ENCODE measurements around the gene IFI27. TPM values are rescaled to one million over a fixed set of nuclear protein-coding genes. Genes with fewer than 3 reads are reported as not detected.

Gene IFI27
- total RNA-seq, 1 donor from 2014 or later = 209 TPM

- intact Hi-C loops (cut with DNase I) = no loop called here
- H3K27ac ChIP-seq = no peak overlapping the region
- no peak for TF ChIP-seq CTCF (IDR thresholded peaks at IDR 0.05)
- no peak for DNase-seq (ENCODE audit: low spot score in 2 of 2)
- H3K4me3 ChIP-seq = no peak overlapping the region
- H3K4me1 ChIP-seq = no peaks in the 10 kb centered on the region
- H3K36me3 ChIP-seq = no peaks in the 10 kb centered on the region
- no peaks in the 10 kb centered on the region for H3K9me3 ChIP-seq
- H3K27me3 ChIP-seq = no peaks in the 10 kb centered on the region
These were observed 22.6 kb upstream of the IFI27 start for GRCh38 chr14:94087891-94088290.

DNA sequence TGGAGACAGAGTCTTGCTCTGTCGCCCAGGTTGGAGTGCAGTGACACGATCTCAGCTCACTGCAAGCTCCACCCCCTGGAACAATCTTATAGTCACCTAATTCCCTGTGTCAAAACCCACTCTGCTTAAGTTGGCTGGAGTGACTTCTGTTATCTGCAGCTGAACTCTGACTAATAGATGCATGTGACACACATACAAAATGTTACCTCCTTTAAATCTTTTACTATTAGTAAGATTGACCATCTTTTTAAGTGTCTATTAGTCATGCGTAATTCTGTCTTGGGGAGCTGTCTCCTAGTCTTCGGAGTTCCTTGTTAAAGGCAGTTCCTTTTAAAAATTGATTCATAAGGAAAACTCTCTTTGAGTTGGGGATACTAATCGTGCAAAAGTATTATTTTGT is 22.0 kb upstream of the IFI27 start:
- intact Hi-C loops (cut with DNase I) = no loop called here
- H3K4me1 ChIP-seq = no peaks in the 10 kb centered on the region
- H3K27me3 ChIP-seq = no peaks in the 10 kb centered on the region
- no peak for DNase-seq (ENCODE audit: low spot score in 2 of 2)
- no peak for TF ChIP-seq CTCF (IDR thresholded peaks at IDR 0.05)
- H3K9me3 ChIP-seq = no peaks in the 10 kb centered on the region
- H3K4me3 ChIP-seq = no peak overlapping the region
- H3K36me3 ChIP-seq = no peaks in the 10 kb centered on the region
- H3K27ac ChIP-seq = no peak overlapping the region

GRCh38 chr14:94089479-94089878 is 21.1 kb upstream of the IFI27 start:
- no peak for TF ChIP-seq CTCF (IDR thresholded peaks at IDR 0.05)
- Histone ChIP-seq H3K36me3 (no peaks in the 10 kb centered on the region), H3K27me3 (no peaks in the 10 kb centered on the region), H3K4me1 (no peaks in the 10 kb centered on the region), H3K4me3 (no peak overlapping the region), H3K9me3 (no peaks in the 10 kb centered on the region), H3K27ac (no peak overlapping the region)
- DNase-seq (ENCODE audit: low spot score in 2 of 2) = no peak
- intact Hi-C loops (cut with DNase I) = no loop called here

- Histone ChIP-seq H3K27me3 (no peaks in the 10 kb centered on the region), H3K36me3 (no peaks in the 10 kb centered on the region), H3K27ac (no peak overlapping the region), H3K4me3 (no peak overlapping the region), H3K9me3 (no peaks in the 10 kb centered on the region), H3K4me1 (no peaks in the 10 kb centered on the region)
- DNase-seq (ENCODE audit: low spot score in 2 of 2) = no peak
- intact Hi-C loops (cut with DNase I) = no loop called here
- no peak for TF ChIP-seq CTCF (IDR thresholded peaks at IDR 0.05)
These were observed 17.1 kb upstream of the IFI27 start for GRCh38 chr14:94093418-94093817.

GRCh38 chr14:94097091-94097490 is 13.4 kb upstream of the IFI27 start:
- H3K27me3 ChIP-seq = no peaks in the 10 kb centered on the region
- no peak for DNase-seq (ENCODE audit: low spot score in 2 of 2)
- no peak overlapping the region for H3K4me3 ChIP-seq
- intact Hi-C loops (cut with DNase I) = no loop called here
- H3K36me3 ChIP-seq = no peaks in the 10 kb centered on the region
- H3K9me3 ChIP-seq = no peaks in the 10 kb centered on the region
- no peak for TF ChIP-seq CTCF (IDR thresholded peaks at IDR 0.05)
- H3K4me1 ChIP-seq = no peaks in the 10 kb centered on the region
- H3K27ac ChIP-seq = no peak overlapping the region

DNA sequence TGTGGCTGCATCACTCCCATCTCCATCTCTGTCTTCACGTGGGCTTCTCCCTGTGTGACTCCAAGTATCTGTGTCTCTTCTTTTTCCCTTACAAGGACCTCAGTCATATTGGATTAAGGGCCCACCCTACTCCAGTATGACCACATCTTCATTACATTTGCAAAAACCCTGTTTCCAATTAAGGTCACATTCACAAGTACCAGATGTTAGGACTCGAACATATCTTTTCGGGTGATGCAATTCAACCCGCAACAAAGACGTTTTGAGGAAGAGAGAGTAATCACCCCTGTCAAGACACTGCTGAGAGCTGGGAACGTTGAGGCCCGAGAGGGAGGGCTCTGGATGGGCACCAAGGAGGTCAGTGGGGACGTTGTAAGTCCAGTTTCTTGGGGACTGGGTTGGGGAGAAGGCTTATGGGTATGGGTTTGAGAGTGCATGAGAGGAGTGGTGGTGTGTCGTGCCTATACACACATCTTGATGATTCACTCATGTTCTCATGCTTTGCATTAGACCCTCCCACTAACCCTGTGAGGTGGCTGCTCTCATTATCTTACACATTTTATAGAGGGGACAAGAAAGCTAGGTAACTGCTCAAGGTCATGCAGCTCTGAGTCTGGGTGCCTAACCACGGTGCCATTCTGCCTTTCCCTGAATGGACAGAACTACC is 12.1 kb upstream of the IFI27 start:
- Histone ChIP-seq H3K9me3 (no peaks in the 10 kb centered on the region), H3K4me3 (no peak overlapping the region), H3K27ac (no peak overlapping the region), H3K36me3 (no peaks in the 10 kb centered on the region), H3K27me3 (no peaks in the 10 kb centered on the region), H3K4me1 (no peaks in the 10 kb centered on the region)
- no peak for TF ChIP-seq CTCF (IDR thresholded peaks at IDR 0.05)
- intact Hi-C loops (cut with DNase I) = no loop called here
- no peak for DNase-seq (ENCODE audit: low spot score in 2 of 2)
